Sigmoid colon (tissue), 7 donors: ENCODE results near the gene SULF2. TPM values are rescaled to one million over a fixed set of nuclear protein-coding genes. Genes with fewer than 3 reads are reported as not detected.
"Not testable (repeated sequence)": the region's sequence is repeated elsewhere in the genome, so short reads cannot be mapped to it uniquely, and the experiment has no call there.

ENCODE experiments used
- DNase-seq: peaks from one replicate; pipeline ENCODE4 v3.0.0-alpha.2; 2019
- H3K27ac ChIP-seq, 4 donors: fragments of 200-600 bp; sonication (generic); one replicate each; pipeline ENCODE4 v1.5.1; 2016 to 2019; ENCODE audit warnings: mild to moderate bottlenecking in 1 of 4
- H3K27me3 ChIP-seq, 3 donors: fragments of 200-600 bp; sonication (generic); one replicate each; pipeline ENCODE4 v1.5.1; 2019; ENCODE audit warnings: mild to moderate bottlenecking in 1 of 3
- H3K36me3 ChIP-seq, 4 donors: fragments of 200-600 bp; sonication (generic); one replicate each; pipeline ENCODE4 v1.5.1; 2016 to 2019
- H3K4me1 ChIP-seq, 4 donors: fragments of 200-600 bp; sonication (generic); one replicate each; pipeline ENCODE4 v1.5.1; 2017 to 2019
- H3K4me3 ChIP-seq, 4 donors: fragments of 200-600 bp; sonication (generic); one replicate each; pipeline ENCODE4 v1.5.1; 2017 to 2019; ENCODE audit warnings: mild to moderate bottlenecking in 2 of 4, moderate library complexity in 1 of 4
- H3K9me3 ChIP-seq, 4 donors: fragments of 200-600 bp in 3 of 4; sonication (generic) in 3 of 4; one replicate each; pipeline versions ENCODE4 v1.5.1 to v1.6.1; 2013 to 2019
- CTCF ChIP-seq, 4 experiments: fragments of 450-650 bp in 3 of 4; fragments of 200-600 bp in 1 of 4; IDR thresholded peaks; one replicate each; pipeline ENCODE4 v1.5.1; 2016 to 2019; ENCODE audit warnings: antibody characterized with exemption in 4 of 4, mild to moderate bottlenecking in 3 of 4, moderate library complexity in 2 of 4
- EP300 ChIP-seq, 4 donors: sonication (generic); formaldehyde crosslinking; IDR thresholded peaks; one replicate each; pipeline ENCODE4 v1.6.1; 2017; ENCODE audit warnings: antibody characterized with exemption in 4 of 4
- POLR2A ChIP-seq, 2 donors: fragments of 450-650 bp; IDR thresholded peaks; one replicate each; pipeline ENCODE4 v1.6.1; 2016; ENCODE audit warnings: antibody characterized with exemption in 2 of 2, mild to moderate bottlenecking in 2 of 2, moderate library complexity in 2 of 2
- POLR2AphosphoS5 ChIP-seq, 4 donors: sonication (generic); formaldehyde crosslinking; IDR thresholded peaks; one replicate each; pipeline ENCODE4 v1.6.1; 2017; ENCODE audit warnings: antibody characterized with exemption in 4 of 4
- WGBS, 2 donors: extraction: QIAGEN DNeasy Blood & Tissue Kit; methylation state at CpG; one replicate each; pipeline ENCODE4 v1.1.7; 2013; 5-methylcytosine and 5-hydroxymethylcytosine counted together
- intact Hi-C: fragments of 100-400 bp; cut with DNase I; formaldehyde crosslinking; loops from one replicate; pipeline ENCODE4 v1.15.1; 2023
- polyA plus RNA-seq, 3 donors: library from polyadenylated mRNA; stranded (reverse); fragments of 200-250 nt; gene quantifications; one replicate each; pipeline ENCODE4 v1.2.3, GENCODE V29; 2013
- total RNA-seq, 4 donors: library from RNA; depleted of rRNA; stranded (reverse); fragments of >200 nt; gene quantifications; one replicate each; pipeline ENCODE4 v1.1.0, GENCODE V29; 2016
- donor health status: healthy with polysubstance abuse.
- donor health status: Bipolar disorder and iron deficiency.
- donor health status: healthy.

Gene SULF2
- total and polyA plus RNA-seq, 7 donors: 14.6 to 70.1 (median 28.2) TPM

- 24 to 40% methylated on average over 6 of the region's 6 CpGs for WGBS, 2 donors
- Histone ChIP-seq H3K27me3 (no peaks in the 10 kb centered on the region), H3K9me3 (no peaks in the 10 kb centered on the region), H3K4me1 (peaks cover 0 to 10% (median 3%) of the 10 kb centered on the region in 4 donors), H3K36me3 (no peaks in the 10 kb centered on the region), H3K4me3 (no peak overlapping the region), H3K27ac (no peak overlapping the region)
- TF ChIP-seq POLR2A (IDR thresholded peaks at IDR 0.05) (no peak), CTCF (IDR thresholded peaks at IDR 0.05) (no peak), POLR2AphosphoS5 (IDR thresholded peaks at IDR 0.05) (no peak), EP300 (IDR thresholded peaks at IDR 0.05) (no peak)
- intact Hi-C loops: no loop called here
- DNase-seq: no peak
Observed at GRCh38 chr20:47799116-47799715, 13.9 kb upstream of the SULF2 start.

GRCh38 chr20:47796971-47797370 lies 11.7 kb upstream of the SULF2 start:
- intact Hi-C loops: no loop called here
- H3K27ac ChIP-seq: no peak overlapping the region
- no peak overlapping the region for H3K4me3 ChIP-seq
- no peaks in the 10 kb centered on the region for H3K27me3 ChIP-seq
- peaks cover 0 to 19% (median 10%) of the 10 kb centered on the region in 4 donors for H3K4me1 ChIP-seq
- TF ChIP-seq CTCF (IDR thresholded peaks at IDR 0.05) (no peak), EP300 (IDR thresholded peaks at IDR 0.05) (no peak), POLR2AphosphoS5 (IDR thresholded peaks at IDR 0.05) (no peak), POLR2A (IDR thresholded peaks at IDR 0.05) (no peak)
- DNase-seq: no peak
- H3K9me3 ChIP-seq: no peaks in the 10 kb centered on the region
- WGBS, 2 donors: 71 to 92% methylated on average over 9 of the region's 9 CpGs
- H3K36me3 ChIP-seq: no peaks in the 10 kb centered on the region

GRCh38 chr20:47795214-47795907 lies 10.1 kb upstream of the SULF2 start:
- TF ChIP-seq CTCF (IDR thresholded peaks at IDR 0.05) (no peak), EP300 (IDR thresholded peaks at IDR 0.05) (no peak), POLR2AphosphoS5 (IDR thresholded peaks at IDR 0.05) (no peak), POLR2A (IDR thresholded peaks at IDR 0.05) (no peak)
- WGBS, 2 donors: 76 to 80% methylated on average over 17 of the region's 17 CpGs
- no peaks in the 10 kb centered on the region for H3K27me3 ChIP-seq
- no peak for DNase-seq
- H3K9me3 ChIP-seq: no peaks in the 10 kb centered on the region
- peaks cover 0 to 35% (median 24%) of the 10 kb centered on the region in 4 donors for H3K4me1 ChIP-seq
- intact Hi-C loops: no loop called here
- peak overlapping the region in 2 of 4 donors; percentile 10 to 61 for H3K27ac ChIP-seq
- no peak overlapping the region for H3K4me3 ChIP-seq
- H3K36me3 ChIP-seq: no peaks in the 10 kb centered on the region

- H3K4me3 ChIP-seq, H3K36me3 ChIP-seq, H3K27ac ChIP-seq, H3K27me3 ChIP-seq, DNase-seq, H3K9me3 ChIP-seq: not testable (repeated sequence)
- 93 to 96% methylated on average over 6 of the region's 6 CpGs for WGBS, 2 donors
- intact Hi-C loops: loop anchor here (5.0 kb wide), 1 partner anchor 578 kb away; no protein-coding TSS in a partner anchor
- H3K4me1 ChIP-seq: peaks cover 0 to 46% (median 35%) of the 10 kb centered on the region in 4 donors
Observed at GRCh38 chr20:47794264-47794663, 9.0 kb upstream of the SULF2 start.

- intact Hi-C loops: loop anchor here (5.0 kb wide), 1 partner anchor 580 kb away; no protein-coding TSS in a partner anchor
- Histone ChIP-seq H3K27ac (peak overlapping the region; percentile 58 to 82 (median 71)), H3K9me3 (no peaks in the 10 kb centered on the region), H3K27me3 (no peaks in the 10 kb centered on the region), H3K4me3 (no peak overlapping the region), H3K36me3 (no peaks in the 10 kb centered on the region), H3K4me1 (peaks cover 0 to 54% (median 37%) of the 10 kb centered on the region in 4 donors)
- 71 to 80% methylated on average over 9 of the region's 9 CpGs for WGBS, 2 donors
- peak; percentile 91 for DNase-seq
- TF ChIP-seq EP300 (IDR thresholded peaks at IDR 0.05) (peak in 1 of 4 donors; percentile 33), POLR2A (IDR thresholded peaks at IDR 0.05) (no peak), POLR2AphosphoS5 (IDR thresholded peaks at IDR 0.05) (peak; percentile 42 to 85 (median 60))
Observed at GRCh38 chr20:47792021-47792618, 6.8 kb upstream of the SULF2 start.
